OCI-LY3 (cell line): ENCODE data around the gene CUBN.

ENCODE experiments used
- CTCF ChIP-seq: fragments of 200-600, 300-600 bp; sonication (generic); IDR thresholded peaks from 2 replicates; pipeline ENCODE4 v1.5.1; 2014; ENCODE audit warnings: antibody characterized with exemption, low read length, low read depth
- EZH2phosphoT487 ChIP-seq: fragments of 200-600 bp; shearing (Covaris generic); IDR thresholded peaks from 2 replicates; pipeline ENCODE4 v1.6.1; 2018; ENCODE audit warnings: antibody characterized with exemption, mixed run types, low read depth

GRCh38 chr10:17028798-17029197, 100.8 kb downstream of the CUBN start:
- TF ChIP-seq CTCF, result no peak
- no peak for TF ChIP-seq EZH2phosphoT487
